Activated T-cell treated with anti-CD3 and anti-CD28 coated beads, Interleukin-2, amount 50 U/mL, for 4 hours (primary cell): ENCODE data around the gene CTTNBP2. TPM values are rescaled to one million over a fixed set of nuclear protein-coding genes. Genes with fewer than 3 reads are reported as not detected.

ENCODE experiments used
- ATAC-seq, 2 donors: fragments of 200-7000 bp; cut with Tn5 transposase; one replicate each; pipeline ENCODE4 v1.10.0; 2021
- DNase-seq: peaks from one replicate; pipeline ENCODE4 v3.0.0-alpha.2; 2020
- H3K27me3 Mint-ChIP-seq: one replicate; pipeline ENCODE4 v1.8.0; 2021; ENCODE audit warnings: low read depth, mixed read lengths
- H3K36me3 Mint-ChIP-seq: one replicate; pipeline ENCODE4 v1.8.0; 2022; ENCODE audit warnings: mixed read lengths; ENCODE audit not compliant: insufficient read depth
- H3K4me1 Mint-ChIP-seq: one replicate; pipeline ENCODE4 v1.8.0; 2021; ENCODE audit warnings: low read depth, mixed read lengths
- H3K4me3 Mint-ChIP-seq: one replicate; pipeline ENCODE4 v1.8.0; 2021; ENCODE audit warnings: mild to moderate bottlenecking, moderate library complexity, mixed read lengths
- H3K9me3 Mint-ChIP-seq: one replicate; pipeline ENCODE4 v1.8.0; 2021; ENCODE audit warnings: mixed read lengths
- total RNA-seq, 3 donors: library from RNA; stranded (reverse); gene quantifications; one replicate each; pipeline ENCODE4 v1.2.1, GENCODE V29; 2021

Gene CTTNBP2
- total RNA-seq, 3 donors from 2014 or later = 0.05 to 0.08 TPM; not detected in 1

GRCh38 chr7:117800406-117800805 is 72.8 kb downstream of the CTTNBP2 start:
- H3K9me3 Mint-ChIP-seq = no peaks in the 10 kb centered on the region
- no peak for DNase-seq
- H3K4me1 Mint-ChIP-seq = no peaks in the 10 kb centered on the region
- peaks cover 4% of the 10 kb centered on the region for H3K27me3 Mint-ChIP-seq
- no peak for ATAC-seq
- no peaks in the 10 kb centered on the region for H3K36me3 Mint-ChIP-seq
- H3K4me3 Mint-ChIP-seq = no peak overlapping the region

GRCh38 chr7:117796889-117797288 is 76.4 kb downstream of the CTTNBP2 start:
- Mint-ChIP-seq H3K36me3 (no peaks in the 10 kb centered on the region), H3K4me1 (peaks cover 2% of the 10 kb centered on the region), H3K4me3 (no peak overlapping the region), H3K27me3 (peaks cover 4% of the 10 kb centered on the region), H3K9me3 (no peaks in the 10 kb centered on the region)
- DNase-seq = no peak
- ATAC-seq = no peak

- Mint-ChIP-seq H3K36me3 (no peaks in the 10 kb centered on the region), H3K4me3 (no peak overlapping the region), H3K4me1 (peaks cover 2% of the 10 kb centered on the region), H3K27me3 (peaks cover 4% of the 10 kb centered on the region), H3K9me3 (no peaks in the 10 kb centered on the region)
- ATAC-seq = no peak
- no peak for DNase-seq
Observed at GRCh38 chr7:117793976-117794375, 79.3 kb downstream of the CTTNBP2 start.

GRCh38 chr7:117793521-117793920 is 79.7 kb downstream of the CTTNBP2 start:
- no peak for DNase-seq

GRCh38 chr7:117791877-117792780 is 81.1 kb downstream of the CTTNBP2 start:
- H3K4me3 Mint-ChIP-seq = no peak overlapping the region
- H3K4me1 Mint-ChIP-seq = peaks cover 2% of the 10 kb centered on the region
- no peaks in the 10 kb centered on the region for H3K36me3 Mint-ChIP-seq
- ATAC-seq (no peak), DNase-seq (no peak)
- H3K27me3 Mint-ChIP-seq = peaks cover 4% of the 10 kb centered on the region
- no peaks in the 10 kb centered on the region for H3K9me3 Mint-ChIP-seq

More at GRCh38 chr7:117793521-117793920, 79.7 kb downstream of the CTTNBP2 start:
- peaks cover 4% of the 10 kb centered on the region for H3K27me3 Mint-ChIP-seq
- no peak for ATAC-seq
- H3K4me1 Mint-ChIP-seq = peaks cover 2% of the 10 kb centered on the region
- no peaks in the 10 kb centered on the region for H3K36me3 Mint-ChIP-seq
- H3K4me3 Mint-ChIP-seq = no peak overlapping the region
- no peaks in the 10 kb centered on the region for H3K9me3 Mint-ChIP-seq

- DNase-seq = no peak
- H3K4me1 Mint-ChIP-seq = peaks cover 2% of the 10 kb centered on the region
- H3K4me3 Mint-ChIP-seq = no peak overlapping the region
- peaks cover 1% of the 10 kb centered on the region for H3K27me3 Mint-ChIP-seq
- H3K9me3 Mint-ChIP-seq = no peaks in the 10 kb centered on the region
- H3K36me3 Mint-ChIP-seq = no peaks in the 10 kb centered on the region
- ATAC-seq = no peak
Observed at GRCh38 chr7:117790731-117791130, 82.5 kb downstream of the CTTNBP2 start.

GRCh38 chr7:117790251-117790650 is 83.0 kb downstream of the CTTNBP2 start:
- H3K4me1 Mint-ChIP-seq = peaks cover 2% of the 10 kb centered on the region
- no peaks in the 10 kb centered on the region for H3K36me3 Mint-ChIP-seq
- H3K27me3 Mint-ChIP-seq = no peaks in the 10 kb centered on the region
- no peaks in the 10 kb centered on the region for H3K9me3 Mint-ChIP-seq
- DNase-seq (no peak), ATAC-seq (no peak)
- H3K4me3 Mint-ChIP-seq = no peak overlapping the region

GRCh38 chr7:117785431-117785830 is 87.8 kb downstream of the CTTNBP2 start:
- no peak overlapping the region for H3K4me3 Mint-ChIP-seq
- ATAC-seq = no peak
- no peaks in the 10 kb centered on the region for H3K27me3 Mint-ChIP-seq
- H3K9me3 Mint-ChIP-seq = no peaks in the 10 kb centered on the region
- no peak for DNase-seq
- H3K36me3 Mint-ChIP-seq = no peaks in the 10 kb centered on the region
- no peaks in the 10 kb centered on the region for H3K4me1 Mint-ChIP-seq

GRCh38 chr7:117784315-117784714 is 88.9 kb downstream of the CTTNBP2 start:
- ATAC-seq = no peak
- Mint-ChIP-seq H3K9me3 (no peaks in the 10 kb centered on the region), H3K4me3 (no peak overlapping the region), H3K36me3 (no peaks in the 10 kb centered on the region), H3K27me3 (no peaks in the 10 kb centered on the region), H3K4me1 (no peaks in the 10 kb centered on the region)
- no peak for DNase-seq

GRCh38 chr7:117782761-117783160 is 90.5 kb downstream of the CTTNBP2 start:
- Mint-ChIP-seq H3K9me3 (no peaks in the 10 kb centered on the region), H3K27me3 (no peaks in the 10 kb centered on the region), H3K4me3 (no peak overlapping the region), H3K36me3 (no peaks in the 10 kb centered on the region), H3K4me1 (no peaks in the 10 kb centered on the region)
- DNase-seq = no peak
- no peak for ATAC-seq

- DNase-seq (no peak), ATAC-seq (no peak)
- Mint-ChIP-seq H3K27me3 (no peaks in the 10 kb centered on the region), H3K4me1 (no peaks in the 10 kb centered on the region), H3K36me3 (no peaks in the 10 kb centered on the region), H3K4me3 (no peak overlapping the region), H3K9me3 (no peaks in the 10 kb centered on the region)
Observed at GRCh38 chr7:117781707-117782106, 91.5 kb downstream of the CTTNBP2 start.

- Mint-ChIP-seq H3K9me3 (no peaks in the 10 kb centered on the region), H3K4me1 (no peaks in the 10 kb centered on the region), H3K4me3 (no peak overlapping the region), H3K36me3 (no peaks in the 10 kb centered on the region), H3K27me3 (no peaks in the 10 kb centered on the region)
- ATAC-seq = no peak
- DNase-seq = no peak
Observed at GRCh38 chr7:117780832-117781231, 92.4 kb downstream of the CTTNBP2 start.

- no peaks in the 10 kb centered on the region for H3K36me3 Mint-ChIP-seq
- H3K27me3 Mint-ChIP-seq = no peaks in the 10 kb centered on the region
- H3K4me1 Mint-ChIP-seq = no peaks in the 10 kb centered on the region
- no peak overlapping the region for H3K4me3 Mint-ChIP-seq
- H3K9me3 Mint-ChIP-seq = no peaks in the 10 kb centered on the region
- no peak for DNase-seq
- no peak for ATAC-seq
Observed at GRCh38 chr7:117777335-117778142, 95.7 kb downstream of the CTTNBP2 start.

GRCh38 chr7:117776224-117776623 is 97.0 kb downstream of the CTTNBP2 start:
- Mint-ChIP-seq H3K4me1 (no peaks in the 10 kb centered on the region), H3K27me3 (no peaks in the 10 kb centered on the region), H3K4me3 (no peak overlapping the region)

GRCh38 chr7:117775801-117776200 is 97.4 kb downstream of the CTTNBP2 start:
- ATAC-seq (no peak), DNase-seq (no peak)
- no peaks in the 10 kb centered on the region for H3K27me3 Mint-ChIP-seq
- H3K36me3 Mint-ChIP-seq = no peaks in the 10 kb centered on the region
- H3K4me1 Mint-ChIP-seq = no peaks in the 10 kb centered on the region
- H3K9me3 Mint-ChIP-seq = no peaks in the 10 kb centered on the region
- H3K4me3 Mint-ChIP-seq = no peak overlapping the region

More at GRCh38 chr7:117776224-117776623, 97.0 kb downstream of the CTTNBP2 start:
- no peaks in the 10 kb centered on the region for H3K36me3 Mint-ChIP-seq
- no peak for ATAC-seq
- DNase-seq = no peak
- H3K9me3 Mint-ChIP-seq = no peaks in the 10 kb centered on the region
